Body of pancreas (tissue), 4 donors: ENCODE data around the gene ASPM.

Source experiments
- CTCF ChIP-seq, 7 experiments: fragments of 450-650 bp in 4 of 7; fragments of 200-600 bp in 3 of 7; sonication (generic) in 3 of 7; IDR thresholded peaks; one replicate each; pipeline ENCODE4 v1.5.1; 2016 to 2019; ENCODE audit warnings: antibody characterized with exemption in 7 of 7
- POLR2A ChIP-seq, 3 donors: fragments of 450-650 bp; IDR thresholded peaks; one replicate each; pipeline ENCODE4 v1.6.1; 2016; ENCODE audit warnings: antibody characterized with exemption in 3 of 3, mild to moderate bottlenecking in 2 of 3

GRCh38 chr1:197140121-197140520, 6.3 kb downstream of the ASPM start:
- TF ChIP-seq POLR2A (IDR thresholded peaks at IDR 0.05) (no peak), CTCF (IDR thresholded peaks at IDR 0.05) (no peak)
